RWPE1 (cell line): ENCODE data around the gene NT5DC1.

Source experiments
- CTCF ChIA-PET: fragments of 350-600 bp; sonication (Branson Sonifier 250); formaldehyde crosslinking; extraction: SDS; loops from one replicate; lab custom pipeline; 2021; lab: Yijun Ruan, JAX
- POLR2A ChIA-PET: fragments of 400-600 bp; formaldehyde crosslinking; extraction: SDS; loops from one replicate; lab custom pipeline; 2020; ENCODE audit warnings: antibody characterized with exemption; ENCODE audit not compliant: low non-redundant PET; lab: Yijun Ruan, JAX
- DNase-seq: peaks from one replicate; pipeline ENCODE4 v3.0.0; 2012; ENCODE audit warnings: low spot score
- H3K27ac ChIP-seq: fragments of 450-650 bp; 2 replicates; pipeline ENCODE4 v1.5.1; 2017
- TF ChIP-seq, protein P1 (sequence below): fragments of 450-650 bp; conservative IDR thresholded peaks from 2 replicates; pipeline ENCODE4 v1.5.1; 2017; ENCODE audit warnings: low read depth, mild to moderate bottlenecking

NT5DC1 gene

DNA sequence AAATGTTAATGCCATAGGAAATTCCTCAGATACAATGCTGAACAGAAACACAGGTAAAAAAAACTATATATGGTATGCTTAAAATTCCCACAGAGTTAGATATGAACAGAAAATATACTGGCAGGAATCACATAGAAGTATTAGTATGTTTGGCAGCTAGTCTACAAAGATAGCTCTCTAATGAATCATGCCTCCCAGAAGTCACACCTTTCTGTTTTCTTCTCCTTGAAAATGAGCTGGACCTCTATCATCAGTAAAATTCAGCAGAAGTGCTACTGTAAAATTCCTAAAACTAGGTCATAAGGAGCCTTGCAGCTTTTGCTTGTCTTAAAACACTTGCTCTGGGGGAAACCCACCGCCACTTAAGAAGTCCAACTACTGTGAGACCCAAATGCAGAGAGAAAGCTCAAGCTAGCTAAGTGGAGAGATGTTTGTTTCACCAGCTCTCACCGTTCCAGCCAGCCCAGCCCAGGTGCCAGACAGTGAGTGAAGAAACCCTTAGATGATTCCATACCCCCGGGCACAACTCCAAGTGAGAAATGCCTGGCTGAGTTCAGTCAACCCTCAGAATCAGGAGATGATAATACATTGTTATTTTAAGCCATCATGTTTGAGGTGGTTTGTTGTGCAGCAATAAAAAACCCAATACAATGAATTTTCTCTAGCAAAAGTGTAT lies 110.2 kb downstream of the NT5DC1 start:
- ChIA-PET POLR2A (no interaction called here), CTCF (no interaction called here)
- peak overlapping the region; percentile 84 for H3K27ac ChIP-seq
- TF ChIP-seq, protein P1, sequence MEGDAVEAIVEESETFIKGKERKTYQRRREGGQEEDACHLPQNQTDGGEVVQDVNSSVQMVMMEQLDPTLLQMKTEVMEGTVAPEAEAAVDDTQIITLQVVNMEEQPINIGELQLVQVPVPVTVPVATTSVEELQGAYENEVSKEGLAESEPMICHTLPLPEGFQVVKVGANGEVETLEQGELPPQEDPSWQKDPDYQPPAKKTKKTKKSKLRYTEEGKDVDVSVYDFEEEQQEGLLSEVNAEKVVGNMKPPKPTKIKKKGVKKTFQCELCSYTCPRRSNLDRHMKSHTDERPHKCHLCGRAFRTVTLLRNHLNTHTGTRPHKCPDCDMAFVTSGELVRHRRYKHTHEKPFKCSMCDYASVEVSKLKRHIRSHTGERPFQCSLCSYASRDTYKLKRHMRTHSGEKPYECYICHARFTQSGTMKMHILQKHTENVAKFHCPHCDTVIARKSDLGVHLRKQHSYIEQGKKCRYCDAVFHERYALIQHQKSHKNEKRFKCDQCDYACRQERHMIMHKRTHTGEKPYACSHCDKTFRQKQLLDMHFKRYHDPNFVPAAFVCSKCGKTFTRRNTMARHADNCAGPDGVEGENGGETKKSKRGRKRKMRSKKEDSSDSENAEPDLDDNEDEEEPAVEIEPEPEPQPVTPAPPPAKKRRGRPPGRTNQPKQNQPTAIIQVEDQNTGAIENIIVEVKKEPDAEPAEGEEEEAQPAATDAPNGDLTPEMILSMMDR, result no peak
- peak; percentile 71 for DNase-seq

DNA sequence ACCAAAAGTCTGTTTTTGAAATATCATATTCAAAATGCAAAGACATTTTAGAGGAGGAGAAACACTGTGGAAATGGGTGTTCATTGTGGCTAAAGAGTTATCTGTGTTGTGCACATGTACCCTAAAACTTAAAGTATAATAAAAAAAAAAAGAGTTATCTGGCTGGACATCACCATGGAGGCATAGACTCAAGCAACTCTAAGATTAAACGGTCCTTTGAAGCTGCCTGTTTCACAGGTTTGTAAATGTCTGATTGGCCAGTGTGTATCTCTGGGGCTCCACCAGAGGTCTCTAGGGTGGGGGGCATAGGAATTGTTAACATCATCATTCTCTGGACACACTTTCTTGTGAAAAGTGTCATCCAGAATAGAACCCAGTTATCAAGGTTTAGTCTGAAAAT lies 114.0 kb downstream of the NT5DC1 start:
- no peak overlapping the region for H3K27ac ChIP-seq
- CTCF ChIA-PET, result no interaction called here
- no peak for DNase-seq
- TF ChIP-seq, protein P1, result no peak
- POLR2A ChIA-PET, result no interaction called here

DNA sequence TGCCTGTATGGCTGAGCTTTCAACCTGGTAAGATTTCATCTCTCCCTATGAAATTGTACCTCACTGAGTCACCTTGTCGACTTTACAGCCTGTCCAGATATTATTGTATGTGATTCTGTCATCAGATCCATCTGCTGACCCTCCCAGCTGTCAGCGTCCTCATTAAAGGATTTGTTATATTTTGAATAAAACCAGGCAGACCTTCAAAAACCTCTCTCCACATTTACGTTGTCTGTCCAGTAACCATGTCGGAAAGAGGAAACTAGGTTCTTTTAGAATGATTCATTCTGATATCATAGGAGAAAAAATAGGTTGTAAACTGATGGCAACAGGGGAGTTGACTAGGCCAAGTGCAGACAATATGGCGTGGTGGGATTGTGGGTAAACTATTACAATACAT lies 114.8 kb downstream of the NT5DC1 start:
- CTCF ChIA-PET, result no interaction called here
- POLR2A ChIA-PET, result no interaction called here
- TF ChIP-seq, protein P1, result no peak
- H3K27ac ChIP-seq, result no peak overlapping the region
- no peak for DNase-seq

DNA sequence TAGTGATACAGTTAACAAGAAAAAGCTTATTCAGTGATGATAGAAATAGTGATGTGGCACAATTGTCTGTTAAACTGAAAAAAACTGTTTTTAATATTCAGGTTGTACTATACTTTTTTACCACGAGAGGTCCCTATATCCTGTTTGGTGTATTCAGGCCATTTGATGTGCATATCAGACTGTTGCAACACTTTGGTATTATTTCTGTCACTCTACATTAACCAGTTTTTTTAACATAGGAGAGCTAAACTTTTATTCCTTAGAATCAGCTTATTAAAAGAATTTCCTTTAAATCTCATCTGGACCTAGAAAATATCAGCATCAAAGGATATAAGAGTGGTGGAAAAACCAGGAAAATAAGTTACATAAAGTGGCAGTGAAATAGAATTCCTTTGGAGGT lies 116.4 kb downstream of the NT5DC1 start:
- ChIA-PET POLR2A (no interaction called here), CTCF (interaction anchor here (0.5 to 1.9 kb wide), 8 partner anchors 27 to 1274 kb away, joined by 3 to 8 read pairs (median 4); no protein-coding TSS in a partner anchor)
- TF ChIP-seq, protein P1, result peak; percentile 51
- DNase-seq, result peak; percentile 17
- H3K27ac ChIP-seq, result no peak overlapping the region

DNA sequence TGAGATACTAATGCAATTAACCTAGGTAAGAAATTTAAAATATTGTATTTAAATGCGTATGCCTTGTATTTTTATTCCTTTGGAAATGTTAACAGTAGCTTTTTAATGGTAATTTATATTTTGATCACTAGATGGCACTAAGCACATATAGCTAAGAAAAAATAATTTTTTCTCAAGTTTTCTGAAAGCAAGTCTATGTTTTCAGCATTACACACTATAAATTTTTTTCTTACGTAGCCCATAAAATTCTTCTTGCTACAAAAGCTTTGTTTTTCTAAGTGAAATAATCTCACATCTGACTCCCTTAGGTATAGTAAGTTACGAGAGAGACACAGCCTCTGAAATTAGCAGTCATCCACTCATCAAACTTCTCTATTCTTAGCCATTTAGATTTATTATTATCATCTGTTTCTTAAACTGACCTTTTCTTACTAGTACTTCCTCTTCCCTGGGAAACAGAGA lies 117.5 kb downstream of the NT5DC1 start:
- no peak for DNase-seq
- TF ChIP-seq, protein P1, result peak; percentile 72
- CTCF ChIA-PET, result interaction anchor here (0.5 to 1.9 kb wide), 12 partner anchors 11 to 1774 kb away, joined by 3 to 9 read pairs (median 4); no protein-coding TSS in a partner anchor
- POLR2A ChIA-PET, result no interaction called here
- no peak overlapping the region for H3K27ac ChIP-seq

DNA sequence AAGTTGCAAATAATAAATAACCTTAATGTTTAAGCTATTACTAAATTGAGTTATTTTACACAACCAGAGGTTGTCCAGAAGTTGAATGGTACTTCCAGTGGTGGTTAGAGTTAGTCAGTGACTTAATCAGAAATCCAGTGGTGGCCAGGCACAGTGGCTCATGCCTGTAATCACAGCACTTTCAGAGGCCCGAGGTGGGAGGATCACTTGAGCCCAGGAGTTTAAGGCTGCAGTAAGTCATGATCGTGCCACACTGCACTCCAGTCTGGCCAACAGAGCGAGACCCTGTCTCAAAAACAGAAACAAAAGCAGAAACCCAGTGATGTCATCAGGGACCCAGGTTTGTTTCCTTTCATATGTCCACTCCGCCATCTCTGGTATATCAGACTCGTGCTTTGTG lies 118.2 kb downstream of the NT5DC1 start:
- TF ChIP-seq, protein P1, result no peak
- no peak for DNase-seq
- CTCF ChIA-PET, result interaction anchor here (0.6 to 1.9 kb wide), 5 partner anchors 10 to 1774 kb away, joined by 3 to 8 read pairs (median 4); no protein-coding TSS in a partner anchor
- no peak overlapping the region for H3K27ac ChIP-seq
- POLR2A ChIA-PET, result no interaction called here
